ENCODE data around the gene RSBN1L.

RSBN1L gene

GRCh38 chr7:77811516-77812289, 115.4 kb downstream of the RSBN1L start:
- FAIRE-seq, result no peak

GRCh38 chr7:77812290-77812685, 116.0 kb downstream of the RSBN1L start:
- no peak for FAIRE-seq

- FAIRE-seq, result no peak
Measured at GRCh38 chr7:77813180-77813579, 116.9 kb downstream of the RSBN1L start.

GRCh38 chr7:77819021-77819420, 122.8 kb downstream of the RSBN1L start:
- FAIRE-seq, result no peak

GRCh38 chr7:77820967-77821366, 124.7 kb downstream of the RSBN1L start:
- FAIRE-seq, result no peak

- no peak for FAIRE-seq
Measured at GRCh38 chr7:77822269-77822668, 126.0 kb downstream of the RSBN1L start.

- FAIRE-seq, result no peak
Measured at GRCh38 chr7:77823787-77824186, 127.5 kb downstream of the RSBN1L start.

- FAIRE-seq, result no peak
Measured at GRCh38 chr7:77824636-77825035, 128.4 kb downstream of the RSBN1L start.

- no peak for FAIRE-seq
Measured at GRCh38 chr7:77825131-77825530, 128.9 kb downstream of the RSBN1L start.

GRCh38 chr7:77826300-77826699, 130.0 kb downstream of the RSBN1L start:
- FAIRE-seq, result no peak

GRCh38 chr7:77827999-77828398, 131.7 kb downstream of the RSBN1L start:
- no peak for FAIRE-seq

GRCh38 chr7:77830649-77831355, 134.5 kb downstream of the RSBN1L start:
- no peak for FAIRE-seq

GRCh38 chr7:77831481-77831880, 135.2 kb downstream of the RSBN1L start:
- FAIRE-seq, result no peak

- no peak for FAIRE-seq
Measured at GRCh38 chr7:77831953-77832352, 135.7 kb downstream of the RSBN1L start.

Data from G401.6 (cell line).